PC-9 (cell line): ENCODE data around the gene RALGAPB. TPM values are rescaled to one million over a fixed set of nuclear protein-coding genes. Genes with fewer than 3 reads are reported as not detected.

ENCODE experiments used
- BruUV-seq: library from RNA; stranded (reverse); fragments of 400-500 nt; replicated peaks from 2 replicates; lab custom pipeline; 2021; lab: Mats Ljungman, UMichigan
- CTCF ChIA-PET: fragments of 300-600 bp; sonication (Branson Sonifier 250); formaldehyde crosslinking; loops from one replicate; lab custom pipeline; 2022; ENCODE audit warnings: antibody characterized with exemption; lab: Charles Lee
- POLR2A ChIA-PET: fragments of 300-600 bp; sonication (Branson Sonifier 250); formaldehyde crosslinking; loops from one replicate; lab custom pipeline; 2022; ENCODE audit warnings: antibody characterized with exemption; ENCODE audit not compliant: unreplicated experiment; lab: Charles Lee
- DNase-seq, 2 experiments: peaks; one replicate each; pipeline versions ENCODE4 v3.0.0 to v3.0.0-alpha.2; 2015 to 2022; ENCODE audit warnings: mixed read lengths in 1 of 2
- H2AFZ ChIP-seq: fragments of 200-600 bp; sonication (generic); 2 replicates; pipeline ENCODE4 v1.8.1; 2017; ENCODE audit warnings: antibody characterized with exemption
- H3F3A ChIP-seq: fragments of 200-600 bp; sonication (generic); 2 replicates; pipeline ENCODE4 v1.8.1; 2017; ENCODE audit warnings: antibody characterized with exemption, mild to moderate bottlenecking, low read depth; ENCODE audit not compliant: insufficient read depth
- H3K27ac ChIP-seq: fragments of 200-600 bp; sonication (generic); 2 replicates; pipeline ENCODE4 v1.6.1; 2016; ENCODE audit warnings: mixed run types
- H3K27me3 ChIP-seq: fragments of 200-600 bp; sonication (generic); 2 replicates; pipeline ENCODE4 v1.6.1; 2016; ENCODE audit warnings: low read depth, mixed run types; ENCODE audit not compliant: insufficient read depth
- H3K36me3 ChIP-seq: fragments of 200-600 bp; sonication (generic); 2 replicates; pipeline ENCODE4 v1.6.1; 2016; ENCODE audit warnings: low read depth, mixed run types
- H3K4me1 ChIP-seq: fragments of 200-600 bp; sonication (generic); replicated peaks from 2 replicates; pipeline ENCODE4 v1.6.1; 2016; ENCODE audit warnings: mixed run types; ENCODE audit not compliant: insufficient read depth
- H3K4me2 ChIP-seq: fragments of 200-600 bp; sonication (generic); 2 replicates; pipeline ENCODE4 v1.6.1; 2017; ENCODE audit warnings: mixed run types
- H3K4me3 ChIP-seq: fragments of 200-600 bp; sonication (generic); 2 replicates; pipeline ENCODE4 v1.6.1; 2016; ENCODE audit warnings: mixed run types
- H3K79me2 ChIP-seq: fragments of 200-600 bp; sonication (generic); 2 replicates; pipeline ENCODE4 v1.6.1; 2017; ENCODE audit warnings: low read depth, mixed run types
- H3K9me2 ChIP-seq: fragments of 200-600 bp; sonication (generic); 2 replicates; pipeline ENCODE4 v1.8.1; 2017; ENCODE audit warnings: mild to moderate bottlenecking; ENCODE audit not compliant: insufficient read depth
- H3K9me3 ChIP-seq: fragments of 200-600 bp; sonication (generic); 2 replicates; pipeline ENCODE4 v1.8.1; 2016; ENCODE audit warnings: low read depth; ENCODE audit not compliant: insufficient read depth
- H4K20me1 ChIP-seq: fragments of 200-600 bp; sonication (generic); 2 replicates; pipeline ENCODE4 v1.8.1; 2017; ENCODE audit not compliant: insufficient read depth
- EZH2 ChIP-seq: fragments of 200-600 bp; sonication (generic); IDR thresholded peaks from 2 replicates; pipeline ENCODE4 v1.8.0; 2017; ENCODE audit warnings: antibody characterized with exemption, low read depth
- intact Hi-C: fragments of 100-400 bp; cut with micrococcal nuclease; formaldehyde crosslinking; loops from one replicate; pipeline ENCODE4 v1.10.0; 2022; ENCODE audit not compliant: unreplicated experiment
- total RNA-seq: library from RNA; stranded (reverse); gene quantifications from 2 replicates; pipeline ENCODE4 v1.2.3, GENCODE V29; 2021
- TF ChIP-seq, protein P1 (sequence below): fragments of 200-600 bp; sonication (generic); conservative IDR thresholded peaks from 2 replicates; pipeline ENCODE4 v1.6.1; 2017; ENCODE audit warnings: mixed run types, antibody characterized with exemption, mild to moderate bottlenecking, moderate library complexity

The RALGAPB gene
- total RNA-seq, 1 experiment from 2014 or later, result 40.2 TPM

GRCh38 chr20:38497246-38497935, 24.7 kb downstream of the RALGAPB start:
- Histone ChIP-seq H3K27me3 (no peaks in the 10 kb centered on the region), H3K4me3 (no peak overlapping the region), H2AFZ (no peak overlapping the region), H3K36me3 (peaks cover 42% of the 10 kb centered on the region), H3K4me2 (no peak overlapping the region), H3K27ac (no peak overlapping the region), H3K9me3 (no peaks in the 10 kb centered on the region), H3K79me2 (no peaks in the 10 kb centered on the region), H3F3A (0 out of 2 replicates have a peak, but pooled peaks cover 10% of the 10 kb centered on the region), H3K9me2 (no peaks in the 10 kb centered on the region), H4K20me1 (peaks cover 7% of the 10 kb centered on the region), H3K4me1 (no peaks in the 10 kb centered on the region)
- ChIA-PET POLR2A (no interaction called here), CTCF (no interaction called here)
- TF ChIP-seq EZH2, result no peak
- TF ChIP-seq, protein P1, sequence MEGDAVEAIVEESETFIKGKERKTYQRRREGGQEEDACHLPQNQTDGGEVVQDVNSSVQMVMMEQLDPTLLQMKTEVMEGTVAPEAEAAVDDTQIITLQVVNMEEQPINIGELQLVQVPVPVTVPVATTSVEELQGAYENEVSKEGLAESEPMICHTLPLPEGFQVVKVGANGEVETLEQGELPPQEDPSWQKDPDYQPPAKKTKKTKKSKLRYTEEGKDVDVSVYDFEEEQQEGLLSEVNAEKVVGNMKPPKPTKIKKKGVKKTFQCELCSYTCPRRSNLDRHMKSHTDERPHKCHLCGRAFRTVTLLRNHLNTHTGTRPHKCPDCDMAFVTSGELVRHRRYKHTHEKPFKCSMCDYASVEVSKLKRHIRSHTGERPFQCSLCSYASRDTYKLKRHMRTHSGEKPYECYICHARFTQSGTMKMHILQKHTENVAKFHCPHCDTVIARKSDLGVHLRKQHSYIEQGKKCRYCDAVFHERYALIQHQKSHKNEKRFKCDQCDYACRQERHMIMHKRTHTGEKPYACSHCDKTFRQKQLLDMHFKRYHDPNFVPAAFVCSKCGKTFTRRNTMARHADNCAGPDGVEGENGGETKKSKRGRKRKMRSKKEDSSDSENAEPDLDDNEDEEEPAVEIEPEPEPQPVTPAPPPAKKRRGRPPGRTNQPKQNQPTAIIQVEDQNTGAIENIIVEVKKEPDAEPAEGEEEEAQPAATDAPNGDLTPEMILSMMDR, result no peak
- intact Hi-C loops, result no loop called here
- no peak for DNase-seq
- no TSS peak for BruUV-seq

DNA sequence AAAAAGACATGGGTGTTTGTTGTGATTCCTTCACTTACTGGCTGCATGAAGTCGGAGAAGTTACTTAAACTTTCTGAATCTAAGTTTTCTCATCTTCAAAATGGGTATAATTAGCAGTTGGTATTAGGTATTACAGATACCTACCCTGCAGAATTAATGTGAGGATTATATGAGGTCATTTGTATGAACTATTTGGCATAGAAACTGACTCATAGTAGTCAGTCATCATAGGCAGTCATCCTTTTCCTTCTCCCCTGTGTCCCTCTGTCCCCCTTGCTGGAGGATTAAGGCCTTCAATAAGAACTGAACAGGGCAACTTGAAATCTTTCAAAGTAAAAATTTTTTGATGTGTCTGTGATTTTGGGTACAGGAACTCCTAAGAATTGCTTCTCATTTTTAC, 26.3 kb downstream of the RALGAPB start:
- ChIA-PET POLR2A (no interaction called here), CTCF (no interaction called here)
- no peak for DNase-seq
- Histone ChIP-seq H3K27ac (no peak overlapping the region), H3K4me3 (no peak overlapping the region), H3K4me2 (no peak overlapping the region), H3K4me1 (no peaks in the 10 kb centered on the region), H3K9me3 (no peaks in the 10 kb centered on the region), H3K27me3 (no peaks in the 10 kb centered on the region), H3F3A (0 out of 2 replicates have a peak, but pooled peaks cover 10% of the 10 kb centered on the region), H2AFZ (no peak overlapping the region), H3K9me2 (no peaks in the 10 kb centered on the region), H3K79me2 (no peaks in the 10 kb centered on the region), H4K20me1 (no peaks in the 10 kb centered on the region; the same call in 1 of the 2 replicates), H3K36me3 (peaks cover 45% of the 10 kb centered on the region)
- intact Hi-C loops, result no loop called here
- no TSS peak for BruUV-seq
- no peak for TF ChIP-seq EZH2
- TF ChIP-seq, protein P1, result no peak

GRCh38 chr20:38499366-38499765, 26.7 kb downstream of the RALGAPB start:
- H3K27me3 ChIP-seq, result no peaks in the 10 kb centered on the region
- H3K9me3 ChIP-seq, result no peaks in the 10 kb centered on the region
- DNase-seq, result no peak
- no peak overlapping the region for H3K4me3 ChIP-seq
- BruUV-seq, result no TSS peak
- H3K4me1 ChIP-seq, result no peaks in the 10 kb centered on the region
- TF ChIP-seq, protein P1, result no peak
- no peak for TF ChIP-seq EZH2
- H3K4me2 ChIP-seq, result no peak overlapping the region
- intact Hi-C loops, result no loop called here
- peaks cover 47% of the 10 kb centered on the region for H3K36me3 ChIP-seq
- no peak overlapping the region for H2AFZ ChIP-seq
- peaks cover 2% of the 10 kb centered on the region; the same call in 1 of the 2 replicates for H4K20me1 ChIP-seq
- CTCF ChIA-PET, result no interaction called here
- no peaks in the 10 kb centered on the region for H3K9me2 ChIP-seq
- H3K79me2 ChIP-seq, result no peaks in the 10 kb centered on the region
- H3F3A ChIP-seq, result 0 out of 2 replicates have a peak, but pooled peaks cover 10% of the 10 kb centered on the region
- no peak overlapping the region for H3K27ac ChIP-seq
- POLR2A ChIA-PET, result no interaction called here
